OCI-LY7 (cell line): Measurements from ENCODE around the gene OTOG.

ENCODE experiments used
- CTCF ChIP-seq: fragments of 200-600 bp; sonication (generic); conservative IDR thresholded peaks from 2 replicates; pipeline ENCODE4 v1.5.1; 2014; ENCODE audit warnings: mild to moderate bottlenecking, antibody characterized with exemption, low read length, moderate library complexity, mixed read lengths
- EZH2phosphoT487 ChIP-seq: fragments of 200-600 bp; sonication (generic); IDR thresholded peaks from 2 replicates; pipeline ENCODE4 v1.6.1; 2018; ENCODE audit warnings: low read depth, borderline replicate concordance, mild to moderate bottlenecking, mixed run types, antibody characterized with exemption, low read length, moderate library complexity, mixed read lengths

GRCh38 chr11:17552392-17553248, 5.6 kb downstream of the OTOG start:
- TF ChIP-seq CTCF (no peak), EZH2phosphoT487 (no peak)
